Liver (tissue), 9 donors: Measurements from ENCODE around the gene CTBP1. TPM values are rescaled to one million over a fixed set of nuclear protein-coding genes. Genes with fewer than 3 reads are reported as not detected.

ENCODE experiments used
- DNase-seq: peaks from one replicate; pipeline ENCODE4 v3.0.0-alpha.2; 2017; ENCODE audit warnings: low spot score
- H3K27ac ChIP-seq, 2 donors: one replicate each; pipeline ENCODE4 v1.7.0; 2013; ENCODE audit warnings: inconsistent platforms in 2 of 2, low read length in 2 of 2, control low read depth in 1 of 2, low read depth in 1 of 2, mild to moderate bottlenecking in 1 of 2
- H3K27me3 ChIP-seq, 4 donors: one replicate each; pipeline versions ENCODE4 v1.6.1 to v1.7.0; 2013; ENCODE audit warnings: low read length in 3 of 4, inconsistent platforms in 1 of 4, mild to moderate bottlenecking in 1 of 4, moderate library complexity in 1 of 4; ENCODE audit not compliant: control insufficient read depth in 4 of 4, insufficient read depth in 4 of 4
- H3K36me3 ChIP-seq, 4 donors: one replicate each; pipeline versions ENCODE4 v1.6.1 to v1.7.0; 2013; ENCODE audit warnings: low read length in 3 of 4, mild to moderate bottlenecking in 3 of 4, low read depth in 1 of 4, moderate library complexity in 1 of 4; ENCODE audit not compliant: control insufficient read depth in 4 of 4, insufficient read depth in 3 of 4
- H3K4me1 ChIP-seq, 4 donors: one replicate each; pipeline versions ENCODE4 v1.6.1 to v1.7.0; 2013; ENCODE audit warnings: low read length in 3 of 4, mild to moderate bottlenecking in 3 of 4, moderate library complexity in 1 of 4; ENCODE audit not compliant: control insufficient read depth in 4 of 4, insufficient read depth in 4 of 4
- H3K4me3 ChIP-seq, 3 donors: one replicate each; pipeline versions ENCODE4 v1.6.1 to v1.7.0; 2013; ENCODE audit warnings: low read length in 3 of 3, control low read depth in 1 of 3, low read depth in 1 of 3, mild to moderate bottlenecking in 1 of 3
- H3K9ac ChIP-seq, 2 donors: one replicate each; pipeline ENCODE4 v1.7.0; 2013; ENCODE audit warnings: low read length in 2 of 2, mild to moderate bottlenecking in 2 of 2, moderate library complexity in 2 of 2, control low read depth in 1 of 2, low read depth in 1 of 2
- H3K9me3 ChIP-seq, 4 donors: one replicate each; pipeline versions ENCODE4 v1.6.1 to v1.7.0; 2013; ENCODE audit warnings: low read length in 3 of 4; ENCODE audit not compliant: control insufficient read depth in 4 of 4
- EGR1 ChIP-seq, 2 donors: IDR thresholded peaks; 2 replicates each; pipeline ENCODE4 v1.6.1; 2016 to 2018; ENCODE audit warnings: antibody characterized with exemption in 2 of 2, low read depth in 2 of 2
- FOXA1 ChIP-seq: IDR thresholded peaks from 2 replicates; pipeline ENCODE4 v1.6.1; 2016; ENCODE audit warnings: antibody characterized with exemption
- GABPA ChIP-seq, 2 donors: IDR thresholded peaks in 1 of 2; conservative IDR thresholded peaks in 1 of 2; 2 replicates each; pipeline ENCODE4 v1.6.1; 2016; ENCODE audit warnings: antibody characterized with exemption in 2 of 2, mild to moderate bottlenecking in 1 of 2, moderate library complexity in 1 of 2
- HNF4G ChIP-seq: IDR thresholded peaks from 2 replicates; pipeline ENCODE4 v1.6.1; 2016; ENCODE audit warnings: antibody characterized with exemption
- JUND ChIP-seq, 2 donors: IDR thresholded peaks; 2 replicates each; pipeline ENCODE4 v1.6.1; 2016; ENCODE audit warnings: antibody characterized with exemption in 2 of 2
- NR2F2 ChIP-seq: IDR thresholded peaks from 2 replicates; pipeline ENCODE4 v1.6.1; 2016; ENCODE audit warnings: antibody characterized with exemption
- RAD21 ChIP-seq, 2 donors: IDR thresholded peaks; 2 replicates each; pipeline ENCODE4 v1.6.1; 2016; ENCODE audit warnings: antibody characterized with exemption in 2 of 2, mild to moderate bottlenecking in 2 of 2
- RXRA ChIP-seq, 2 donors: IDR thresholded peaks; 2 replicates each; pipeline ENCODE4 v1.6.1; 2017 to 2018; ENCODE audit warnings: antibody characterized with exemption in 2 of 2, mild to moderate bottlenecking in 1 of 2
- SP1 ChIP-seq: IDR thresholded peaks from 2 replicates; pipeline ENCODE4 v1.6.1; 2018; ENCODE audit warnings: antibody characterized with exemption, mild to moderate bottlenecking
- TAF1 ChIP-seq: conservative IDR thresholded peaks from 2 replicates; pipeline ENCODE4 v1.6.1; 2016; ENCODE audit warnings: antibody characterized with exemption, mild to moderate bottlenecking
- YY1 ChIP-seq: IDR thresholded peaks from 2 replicates; pipeline ENCODE4 v1.6.1; 2016; ENCODE audit warnings: antibody characterized with exemption, mild to moderate bottlenecking
- WGBS: extraction: QIAGEN DNeasy Blood & Tissue Kit; methylation state at CpG from one replicate; pipeline ENCODE4 v1.1.7; 2013; 5-methylcytosine and 5-hydroxymethylcytosine counted together
- polyA plus RNA-seq, 2 donors: library from polyadenylated mRNA; stranded (reverse) in 1 of 2; unstranded in 1 of 2; fragments of 200-250 nt in 1 of 2; fragments of >200 nt in 1 of 2; fragmentation: Nextera tagmentation in 1 of 2; extraction: Ambion mirVana in 1 of 2; gene quantifications; one replicate each; pipeline versions ENCODE4 v1.2.1 to v1.2.3, GENCODE V29; 2013 to 2015
- total RNA-seq, 2 donors: library from RNA; depleted of rRNA; stranded (reverse); fragments of >200 nt; gene quantifications; one replicate each; pipeline ENCODE4 v1.2.3, GENCODE V29; 2014
- TF ChIP-seq, protein P1 (sequence below): fragments of 150-350 bp; IDR thresholded peaks from 2 replicates; pipeline ENCODE4 v1.5.1; 2017; ENCODE audit warnings: improper control_type of control experiment, low read depth, low read length; ENCODE audit not compliant: missing input control
- TF ChIP-seq, protein P2 (sequence below): IDR thresholded peaks from 2 replicates; pipeline ENCODE4 v1.6.1; 2016; ENCODE audit warnings: antibody characterized with exemption
- TF ChIP-seq, protein P3 (sequence below): IDR thresholded peaks from 2 replicates; pipeline ENCODE4 v1.6.1; 2016; ENCODE audit warnings: antibody characterized with exemption
- TF ChIP-seq, protein P4 (sequence below): IDR thresholded peaks from 2 replicates; pipeline ENCODE4 v1.6.1; 2016; ENCODE audit warnings: antibody characterized with exemption
- donor health status: healthy.
- donor health status: healthy.
- donor health status: healthy.
- donor health status: healthy.
- donor health status: healthy.

The CTBP1 gene
- total and polyA plus RNA-seq, 4 donors = 27.5 to 156 (median 79.5) TPM

DNA sequence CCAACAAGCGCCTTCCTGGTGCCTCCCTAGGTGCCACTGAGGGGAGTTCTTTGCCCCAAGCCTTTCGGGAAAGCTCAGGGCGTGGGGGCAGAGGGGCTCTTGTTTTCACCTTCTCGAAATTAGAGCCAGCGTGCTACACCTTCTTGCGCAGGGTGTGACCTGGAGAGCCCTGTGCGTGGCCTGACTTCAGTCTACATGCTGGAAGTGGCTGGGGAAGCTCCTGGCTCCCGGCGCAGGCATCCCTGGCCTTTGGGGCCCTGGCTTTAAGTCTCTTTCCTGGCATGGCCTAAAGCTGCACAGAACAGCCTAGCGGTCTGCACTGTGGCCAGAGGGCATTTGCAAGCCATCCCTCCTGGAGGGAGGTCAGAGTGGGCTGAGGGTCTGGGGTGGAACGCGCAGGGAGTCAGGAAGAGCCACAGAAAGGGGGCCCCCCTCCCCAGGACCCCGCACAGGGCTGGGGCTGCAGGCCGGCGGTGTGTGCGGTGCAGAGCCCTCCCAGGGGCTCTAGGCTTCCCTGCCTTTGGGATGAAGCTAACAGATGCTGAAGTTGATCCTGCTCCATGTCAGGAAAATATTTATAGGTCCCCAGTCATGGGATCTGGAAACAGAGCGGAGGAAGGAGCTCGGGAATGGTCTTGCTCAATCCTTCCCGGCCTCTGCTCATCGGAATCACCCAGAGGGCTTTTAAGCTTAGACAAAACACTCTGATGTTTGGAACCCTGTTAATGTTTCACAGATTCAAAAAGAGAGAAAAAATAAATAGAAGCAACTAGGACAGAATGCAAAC lies 75.8 kb downstream of the CTBP1 start (continued):
- TF ChIP-seq, protein P1, sequence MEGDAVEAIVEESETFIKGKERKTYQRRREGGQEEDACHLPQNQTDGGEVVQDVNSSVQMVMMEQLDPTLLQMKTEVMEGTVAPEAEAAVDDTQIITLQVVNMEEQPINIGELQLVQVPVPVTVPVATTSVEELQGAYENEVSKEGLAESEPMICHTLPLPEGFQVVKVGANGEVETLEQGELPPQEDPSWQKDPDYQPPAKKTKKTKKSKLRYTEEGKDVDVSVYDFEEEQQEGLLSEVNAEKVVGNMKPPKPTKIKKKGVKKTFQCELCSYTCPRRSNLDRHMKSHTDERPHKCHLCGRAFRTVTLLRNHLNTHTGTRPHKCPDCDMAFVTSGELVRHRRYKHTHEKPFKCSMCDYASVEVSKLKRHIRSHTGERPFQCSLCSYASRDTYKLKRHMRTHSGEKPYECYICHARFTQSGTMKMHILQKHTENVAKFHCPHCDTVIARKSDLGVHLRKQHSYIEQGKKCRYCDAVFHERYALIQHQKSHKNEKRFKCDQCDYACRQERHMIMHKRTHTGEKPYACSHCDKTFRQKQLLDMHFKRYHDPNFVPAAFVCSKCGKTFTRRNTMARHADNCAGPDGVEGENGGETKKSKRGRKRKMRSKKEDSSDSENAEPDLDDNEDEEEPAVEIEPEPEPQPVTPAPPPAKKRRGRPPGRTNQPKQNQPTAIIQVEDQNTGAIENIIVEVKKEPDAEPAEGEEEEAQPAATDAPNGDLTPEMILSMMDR = no peak
- peak in 1 of 2 donors; percentile 32 for TF ChIP-seq GABPA (IDR thresholded peaks at IDR 0.05 in 1 of 2, conservative IDR thresholded peaks at IDR 0.05 in 1 of 2)
- no peak for TF ChIP-seq TAF1
- TF ChIP-seq, protein P2, sequence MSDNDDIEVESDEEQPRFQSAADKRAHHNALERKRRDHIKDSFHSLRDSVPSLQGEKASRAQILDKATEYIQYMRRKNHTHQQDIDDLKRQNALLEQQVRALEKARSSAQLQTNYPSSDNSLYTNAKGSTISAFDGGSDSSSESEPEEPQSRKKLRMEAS = no peak

DNA sequence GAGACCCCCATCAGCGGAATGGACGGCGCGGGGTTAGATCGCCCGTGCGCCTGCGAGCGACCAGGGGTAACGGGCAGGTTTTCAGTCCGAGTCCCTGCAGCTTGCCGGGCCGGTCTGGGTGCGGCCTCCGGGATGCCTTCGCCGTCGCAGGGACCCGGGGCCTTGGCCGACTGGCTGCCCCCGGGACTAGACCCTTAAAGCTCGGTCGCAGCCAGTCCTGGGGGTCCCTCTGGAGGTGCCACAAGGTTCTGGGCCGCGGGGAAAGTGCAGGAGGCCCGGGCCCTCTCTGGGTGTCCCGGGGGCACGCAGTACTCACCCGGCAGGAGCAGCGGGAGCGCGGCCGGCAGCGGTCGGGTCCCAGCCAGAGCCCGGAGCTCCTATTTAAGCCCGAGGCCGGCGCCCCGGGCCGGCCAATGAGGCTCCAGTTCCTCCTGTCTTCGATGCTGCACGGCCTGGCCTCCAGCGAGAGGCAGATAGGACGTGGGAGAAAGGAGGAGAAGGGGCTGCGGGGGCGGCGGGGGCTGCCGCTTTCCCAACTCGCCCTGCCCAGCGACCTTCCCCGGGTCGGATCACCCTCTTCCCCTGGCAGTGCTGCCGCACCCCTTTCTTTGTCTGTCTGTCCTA lies 76.6 kb downstream of the CTBP1 start, which contains the start of gene SPON2:
TSS of gene SPON2 (minus strand) at position 356 of the 624 bp plus-strand sequence.
- H3K4me1 ChIP-seq = peaks cover 17 to 69% (median 30%) of the 10 kb centered on the region in 4 donors
- TF ChIP-seq GABPA (IDR thresholded peaks at IDR 0.05 in 1 of 2, conservative IDR thresholded peaks at IDR 0.05 in 1 of 2) (no peak), RXRA (IDR thresholded peaks at IDR 0.05) (no peak), RAD21 (IDR thresholded peaks at IDR 0.05) (no peak), EGR1 (IDR thresholded peaks at IDR 0.05; ENCODE audit: low read depth in 2 of 2) (peak; percentile 56 to 89)
- TF ChIP-seq, protein P3, sequence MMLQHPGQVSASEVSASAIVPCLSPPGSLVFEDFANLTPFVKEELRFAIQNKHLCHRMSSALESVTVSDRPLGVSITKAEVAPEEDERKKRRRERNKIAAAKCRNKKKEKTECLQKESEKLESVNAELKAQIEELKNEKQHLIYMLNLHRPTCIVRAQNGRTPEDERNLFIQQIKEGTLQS = no peak
- H3K4me3 ChIP-seq = peak within 1 kb of the TSS; percentile 68 to 76 (median 75)
- WGBS = 4% methylated on average over 54 of the region's 54 CpGs
- no peaks in the 10 kb centered on the region for H3K27me3 ChIP-seq
- no peak for DNase-seq
- peak within 1 kb of the TSS; percentile 98 to 99 for H3K27ac ChIP-seq
- H3K9ac ChIP-seq = peak within 1 kb of the TSS; percentile 47 to 80
- H3K36me3 ChIP-seq = peaks cover 1 to 6% (median 6%) of the 10 kb centered on the region in 4 donors
- H3K9me3 ChIP-seq = no peaks in the 10 kb centered on the region

DNA sequence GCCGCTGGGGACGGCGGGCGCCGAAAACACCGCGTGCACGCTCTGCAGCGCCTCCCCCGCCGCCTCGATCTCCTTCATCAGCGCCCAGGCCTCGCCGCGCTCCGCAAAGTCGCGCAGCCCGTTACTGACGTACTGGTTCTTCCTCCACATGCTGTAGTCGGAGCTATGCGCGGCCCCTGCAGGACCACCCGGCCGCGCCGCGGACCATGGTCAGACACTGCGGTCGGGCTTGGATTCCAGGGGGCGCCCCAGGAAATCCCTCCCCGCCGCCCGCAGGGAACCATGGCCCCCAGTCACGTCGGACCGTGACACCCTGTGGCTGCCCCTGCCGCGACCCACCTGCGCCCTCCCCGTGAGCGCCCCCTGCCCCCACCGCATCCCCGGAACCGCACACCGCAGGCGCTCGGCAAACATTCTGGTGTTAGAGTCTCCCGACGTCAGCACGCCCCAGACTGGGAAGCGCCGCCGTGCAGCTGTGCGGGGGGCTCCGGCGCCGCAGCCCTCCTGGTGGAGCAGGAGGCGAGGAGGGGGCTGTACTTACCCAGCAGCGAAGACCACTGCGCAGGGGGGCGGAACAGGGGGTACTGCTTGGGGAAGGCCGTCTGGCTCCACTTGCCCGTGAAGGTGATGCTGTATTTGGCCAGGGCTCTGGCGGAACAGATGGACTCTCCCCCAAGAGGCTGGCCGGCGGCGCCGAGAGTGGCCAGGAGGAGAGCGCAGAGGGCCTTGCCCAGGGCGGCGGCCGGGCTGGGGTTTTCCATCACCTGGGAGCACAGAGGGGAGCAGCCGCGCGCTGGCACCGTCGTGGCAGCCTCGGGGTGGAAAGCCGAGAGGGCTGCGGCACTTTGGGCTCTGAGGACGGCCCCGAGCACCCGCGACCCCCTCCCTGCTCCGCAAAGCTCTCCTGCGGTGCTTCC lies 77.4 kb downstream of the CTBP1 start:
- Histone ChIP-seq H3K9ac (peak overlapping the region; percentile 17 to 47), H3K4me1 (peaks cover 14 to 67% (median 27%) of the 10 kb centered on the region in 4 donors), H3K9me3 (no peaks in the 10 kb centered on the region), H3K27ac (peak overlapping the region; percentile 82 to 98), H3K27me3 (no peaks in the 10 kb centered on the region), H3K4me3 (peak overlapping the region; percentile 68 to 76 (median 75)), H3K36me3 (peaks cover 1 to 6% (median 6%) of the 10 kb centered on the region in 4 donors)
- DNase-seq = no peak
- WGBS = 24% methylated on average over 88 of the region's 88 CpGs
- TF ChIP-seq EGR1 (IDR thresholded peaks at IDR 0.05; ENCODE audit: low read depth in 2 of 2) = no peak
- no peak for TF ChIP-seq FOXA1
- TF ChIP-seq, protein P3 = no peak
- no peak for TF ChIP-seq JUND (IDR thresholded peaks at IDR 0.05)
- TF ChIP-seq YY1 = no peak
- TF ChIP-seq, protein P2 = no peak
- TF ChIP-seq SP1 = no peak
- TF ChIP-seq, protein P1 = no peak
- no peak for TF ChIP-seq GABPA (IDR thresholded peaks at IDR 0.05 in 1 of 2, conservative IDR thresholded peaks at IDR 0.05 in 1 of 2)
- no peak for TF ChIP-seq NR2F2
- no peak for TF ChIP-seq HNF4G
- TF ChIP-seq, protein P4, sequence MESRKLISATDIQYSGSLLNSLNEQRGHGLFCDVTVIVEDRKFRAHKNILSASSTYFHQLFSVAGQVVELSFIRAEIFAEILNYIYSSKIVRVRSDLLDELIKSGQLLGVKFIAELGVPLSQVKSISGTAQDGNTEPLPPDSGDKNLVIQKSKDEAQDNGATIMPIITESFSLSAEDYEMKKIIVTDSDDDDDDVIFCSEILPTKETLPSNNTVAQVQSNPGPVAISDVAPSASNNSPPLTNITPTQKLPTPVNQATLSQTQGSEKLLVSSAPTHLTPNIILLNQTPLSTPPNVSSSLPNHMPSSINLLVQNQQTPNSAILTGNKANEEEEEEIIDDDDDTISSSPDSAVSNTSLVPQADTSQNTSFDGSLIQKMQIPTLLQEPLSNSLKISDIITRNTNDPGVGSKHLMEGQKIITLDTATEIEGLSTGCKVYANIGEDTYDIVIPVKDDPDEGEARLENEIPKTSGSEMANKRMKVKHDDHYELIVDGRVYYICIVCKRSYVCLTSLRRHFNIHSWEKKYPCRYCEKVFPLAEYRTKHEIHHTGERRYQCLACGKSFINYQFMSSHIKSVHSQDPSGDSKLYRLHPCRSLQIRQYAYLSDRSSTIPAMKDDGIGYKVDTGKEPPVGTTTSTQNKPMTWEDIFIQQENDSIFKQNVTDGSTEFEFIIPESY = no peak
